GM12874 (cell line): ENCODE results near the gene CCDC82.

ENCODE experiments used
- CTCF ChIP-seq: IDR thresholded peaks from 2 replicates; pipeline ENCODE4 v1.5.1; 2011; ENCODE audit warnings: low read depth, mild to moderate bottlenecking, control low read depth, low read length, moderate library complexity; ENCODE audit not compliant: insufficient read depth

The CCDC82 gene

GRCh38 chr11:96339706-96340554 lies 49.8 kb downstream of the CCDC82 start:
- no peak for TF ChIP-seq CTCF

- no peak for TF ChIP-seq CTCF
These were observed 50.6 kb downstream of the CCDC82 start for GRCh38 chr11:96338910-96339705.

GRCh38 chr11:96337541-96338431 lies 51.9 kb downstream of the CCDC82 start:
- no peak for TF ChIP-seq CTCF

- no peak for TF ChIP-seq CTCF
These were observed 54.3 kb downstream of the CCDC82 start for GRCh38 chr11:96335388-96335787.

- no peak for TF ChIP-seq CTCF
These were observed 55.5 kb downstream of the CCDC82 start for GRCh38 chr11:96334219-96334618.

GRCh38 chr11:96333191-96333719 lies 56.5 kb downstream of the CCDC82 start:
- no peak for TF ChIP-seq CTCF
